Measurements from ENCODE around the gene RPL29.

Gene RPL29

GRCh38 chr3:52013802-52014598 lies 18.3 kb upstream of the RPL29 start:
- no peaks in the 10 kb centered on the region for H3K27me3 ChIP-seq (ENCODE audit: insufficient read depth, low read depth, severe bottlenecking)
- TF ChIP-seq, protein P1, sequence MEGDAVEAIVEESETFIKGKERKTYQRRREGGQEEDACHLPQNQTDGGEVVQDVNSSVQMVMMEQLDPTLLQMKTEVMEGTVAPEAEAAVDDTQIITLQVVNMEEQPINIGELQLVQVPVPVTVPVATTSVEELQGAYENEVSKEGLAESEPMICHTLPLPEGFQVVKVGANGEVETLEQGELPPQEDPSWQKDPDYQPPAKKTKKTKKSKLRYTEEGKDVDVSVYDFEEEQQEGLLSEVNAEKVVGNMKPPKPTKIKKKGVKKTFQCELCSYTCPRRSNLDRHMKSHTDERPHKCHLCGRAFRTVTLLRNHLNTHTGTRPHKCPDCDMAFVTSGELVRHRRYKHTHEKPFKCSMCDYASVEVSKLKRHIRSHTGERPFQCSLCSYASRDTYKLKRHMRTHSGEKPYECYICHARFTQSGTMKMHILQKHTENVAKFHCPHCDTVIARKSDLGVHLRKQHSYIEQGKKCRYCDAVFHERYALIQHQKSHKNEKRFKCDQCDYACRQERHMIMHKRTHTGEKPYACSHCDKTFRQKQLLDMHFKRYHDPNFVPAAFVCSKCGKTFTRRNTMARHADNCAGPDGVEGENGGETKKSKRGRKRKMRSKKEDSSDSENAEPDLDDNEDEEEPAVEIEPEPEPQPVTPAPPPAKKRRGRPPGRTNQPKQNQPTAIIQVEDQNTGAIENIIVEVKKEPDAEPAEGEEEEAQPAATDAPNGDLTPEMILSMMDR (IDR thresholded peaks at IDR 0.05; ENCODE audit: low read depth, low read length) = peak; percentile 56
- no peak overlapping the region for H3K27ac ChIP-seq
- no peak overlapping the region for H3K4me3 ChIP-seq (ENCODE audit: low read depth, low read length)
- H3K9me3 ChIP-seq (ENCODE audit: severe bottlenecking) = no peaks in the 10 kb centered on the region
- no peak for DNase-seq
- no peaks in the 10 kb centered on the region for H3K36me3 ChIP-seq

GRCh38 chr3:52012699-52013098 lies 17.0 kb upstream of the RPL29 start:
- TF ChIP-seq, protein P1 (IDR thresholded peaks at IDR 0.05; ENCODE audit: low read depth, low read length) = no peak
- H3K36me3 ChIP-seq = no peaks in the 10 kb centered on the region
- no peak overlapping the region for H3K4me3 ChIP-seq (ENCODE audit: low read depth, low read length)
- H3K27me3 ChIP-seq (ENCODE audit: insufficient read depth, low read depth, severe bottlenecking) = no peaks in the 10 kb centered on the region
- DNase-seq = no peak
- no peaks in the 10 kb centered on the region for H3K9me3 ChIP-seq (ENCODE audit: severe bottlenecking)
- H3K27ac ChIP-seq = no peak overlapping the region

- H3K9me3 ChIP-seq (ENCODE audit: severe bottlenecking) = no peaks in the 10 kb centered on the region
- H3K27ac ChIP-seq = no peak overlapping the region
- DNase-seq = peak; percentile 43
- no peak overlapping the region for H3K4me3 ChIP-seq (ENCODE audit: low read depth, low read length)
- H3K36me3 ChIP-seq = no peaks in the 10 kb centered on the region
- TF ChIP-seq, protein P1 (IDR thresholded peaks at IDR 0.05; ENCODE audit: low read depth, low read length) = no peak
- no peaks in the 10 kb centered on the region for H3K27me3 ChIP-seq (ENCODE audit: insufficient read depth, low read depth, severe bottlenecking)
These were observed 14.7 kb upstream of the RPL29 start for GRCh38 chr3:52010431-52010830.

- no peaks in the 10 kb centered on the region for H3K9me3 ChIP-seq (ENCODE audit: severe bottlenecking)
- H3K36me3 ChIP-seq = no peaks in the 10 kb centered on the region
- H3K27me3 ChIP-seq (ENCODE audit: insufficient read depth, low read depth, severe bottlenecking) = no peaks in the 10 kb centered on the region
- no peak for DNase-seq
- no peak overlapping the region for H3K27ac ChIP-seq
- H3K4me3 ChIP-seq (ENCODE audit: low read depth, low read length) = no peak overlapping the region
- TF ChIP-seq, protein P1 (IDR thresholded peaks at IDR 0.05; ENCODE audit: low read depth, low read length) = no peak
These were observed 11.6 kb upstream of the RPL29 start for GRCh38 chr3:52007291-52007690.

GRCh38 chr3:52006820-52007133 lies 11.1 kb upstream of the RPL29 start:
- Histone ChIP-seq H3K9me3 (ENCODE audit: severe bottlenecking) (no peaks in the 10 kb centered on the region), H3K4me3 (ENCODE audit: low read depth, low read length) (no peak overlapping the region), H3K27me3 (ENCODE audit: insufficient read depth, low read depth, severe bottlenecking) (peaks cover 2% of the 10 kb centered on the region), H3K36me3 (no peaks in the 10 kb centered on the region), H3K27ac (no peak overlapping the region)
- TF ChIP-seq, protein P1 (IDR thresholded peaks at IDR 0.05; ENCODE audit: low read depth, low read length) = no peak
- DNase-seq = no peak

Measured in WERI-Rb-1 (cell line).